Sigmoid colon (tissue), 7 donors: ENCODE data around the gene MACROH2A1. TPM values are rescaled to one million over a fixed set of nuclear protein-coding genes. Genes with fewer than 3 reads are reported as not detected.

Experiments used
- DNase-seq: peaks from one replicate; pipeline ENCODE4 v3.0.0-alpha.2; 2019
- H3K27ac ChIP-seq, 4 donors: fragments of 200-600 bp; sonication (generic); one replicate each; pipeline ENCODE4 v1.5.1; 2016 to 2019; ENCODE audit warnings: mild to moderate bottlenecking in 1 of 4
- H3K27me3 ChIP-seq, 3 donors: fragments of 200-600 bp; sonication (generic); one replicate each; pipeline ENCODE4 v1.5.1; 2019; ENCODE audit warnings: mild to moderate bottlenecking in 1 of 3
- H3K36me3 ChIP-seq, 4 donors: fragments of 200-600 bp; sonication (generic); one replicate each; pipeline ENCODE4 v1.5.1; 2016 to 2019
- H3K4me1 ChIP-seq, 4 donors: fragments of 200-600 bp; sonication (generic); one replicate each; pipeline ENCODE4 v1.5.1; 2017 to 2019
- H3K4me3 ChIP-seq, 4 donors: fragments of 200-600 bp; sonication (generic); one replicate each; pipeline ENCODE4 v1.5.1; 2017 to 2019; ENCODE audit warnings: mild to moderate bottlenecking in 2 of 4, moderate library complexity in 1 of 4
- H3K9me3 ChIP-seq, 4 donors: fragments of 200-600 bp in 3 of 4; sonication (generic) in 3 of 4; one replicate each; pipeline versions ENCODE4 v1.5.1 to v1.6.1; 2013 to 2019
- CTCF ChIP-seq, 4 experiments: fragments of 450-650 bp in 3 of 4; fragments of 200-600 bp in 1 of 4; IDR thresholded peaks; one replicate each; pipeline ENCODE4 v1.5.1; 2016 to 2019; ENCODE audit warnings: antibody characterized with exemption in 4 of 4, mild to moderate bottlenecking in 3 of 4, moderate library complexity in 2 of 4
- EP300 ChIP-seq, 4 donors: sonication (generic); formaldehyde crosslinking; IDR thresholded peaks; one replicate each; pipeline ENCODE4 v1.6.1; 2017; ENCODE audit warnings: antibody characterized with exemption in 4 of 4
- POLR2A ChIP-seq, 2 donors: fragments of 450-650 bp; IDR thresholded peaks; one replicate each; pipeline ENCODE4 v1.6.1; 2016; ENCODE audit warnings: antibody characterized with exemption in 2 of 2, mild to moderate bottlenecking in 2 of 2, moderate library complexity in 2 of 2
- POLR2AphosphoS5 ChIP-seq, 4 donors: sonication (generic); formaldehyde crosslinking; IDR thresholded peaks; one replicate each; pipeline ENCODE4 v1.6.1; 2017; ENCODE audit warnings: antibody characterized with exemption in 4 of 4
- WGBS, 2 donors: extraction: QIAGEN DNeasy Blood & Tissue Kit; methylation state at CpG; one replicate each; pipeline ENCODE4 v1.1.7; 2013; 5-methylcytosine and 5-hydroxymethylcytosine counted together
- intact Hi-C: fragments of 100-400 bp; cut with DNase I; formaldehyde crosslinking; loops from one replicate; pipeline ENCODE4 v1.15.1; 2023
- polyA plus RNA-seq, 3 donors: library from polyadenylated mRNA; stranded (reverse); fragments of 200-250 nt; gene quantifications; one replicate each; pipeline ENCODE4 v1.2.3, GENCODE V29; 2013
- total RNA-seq, 4 donors: library from RNA; depleted of rRNA; stranded (reverse); fragments of >200 nt; gene quantifications; one replicate each; pipeline ENCODE4 v1.1.0, GENCODE V29; 2016
- donor health status: healthy with polysubstance abuse.
- donor health status: Bipolar disorder and iron deficiency.
- donor health status: healthy.

The MACROH2A1 gene
- total and polyA plus RNA-seq, 7 donors: 123 to 202 (median 175) TPM

- H3K27ac ChIP-seq: no peak overlapping the region
- TF ChIP-seq EP300 (IDR thresholded peaks at IDR 0.05): no peak
- no peak for TF ChIP-seq CTCF (IDR thresholded peaks at IDR 0.05)
- 19 to 67% methylated on average over 8 of the region's 8 CpGs for WGBS, 2 donors
- DNase-seq: no peak
- no peaks in the 10 kb centered on the region for H3K9me3 ChIP-seq
- H3K27me3 ChIP-seq: no peaks in the 10 kb centered on the region
- no peaks in the 10 kb centered on the region for H3K36me3 ChIP-seq
- no peak overlapping the region for H3K4me3 ChIP-seq
- intact Hi-C loops: no loop called here
- no peaks in the 10 kb centered on the region for H3K4me1 ChIP-seq
These were observed 74.9 kb downstream of the MACROH2A1 start for GRCh38 chr5:135324160-135324559.

DNA sequence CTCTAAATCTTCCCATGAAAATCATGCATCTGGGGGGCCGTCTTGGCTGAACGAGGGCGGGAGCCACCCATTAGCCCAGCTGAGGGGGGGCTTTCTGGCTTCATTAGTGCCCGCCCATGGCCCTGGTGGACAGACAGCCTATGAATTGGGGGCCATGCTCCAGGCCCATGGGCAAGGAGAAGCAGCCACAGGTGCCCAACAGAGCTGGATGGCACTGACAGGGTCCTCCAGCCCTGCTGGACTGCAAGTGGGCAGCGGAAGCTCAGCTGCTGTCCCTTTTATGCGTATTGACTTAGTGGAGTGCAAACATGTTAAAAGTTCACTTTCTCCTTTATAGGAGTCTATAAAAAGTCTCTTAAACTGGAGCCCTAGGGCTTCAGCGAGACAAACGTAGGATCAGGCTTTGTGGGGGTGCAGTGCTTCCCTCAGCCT, 75.3 kb downstream of the MACROH2A1 start:
- Histone ChIP-seq H3K36me3 (no peaks in the 10 kb centered on the region), H3K27me3 (no peaks in the 10 kb centered on the region), H3K27ac (no peak overlapping the region), H3K4me3 (no peak overlapping the region), H3K9me3 (no peaks in the 10 kb centered on the region), H3K4me1 (no peaks in the 10 kb centered on the region)
- DNase-seq: no peak
- intact Hi-C loops: no loop called here
- TF ChIP-seq CTCF (IDR thresholded peaks at IDR 0.05): no peak
- TF ChIP-seq POLR2A (IDR thresholded peaks at IDR 0.05): no peak
- TF ChIP-seq EP300 (IDR thresholded peaks at IDR 0.05): no peak
- TF ChIP-seq POLR2AphosphoS5 (IDR thresholded peaks at IDR 0.05): no peak
- WGBS, 2 donors: 25 to 70% methylated on average over 8 of the region's 8 CpGs

DNA sequence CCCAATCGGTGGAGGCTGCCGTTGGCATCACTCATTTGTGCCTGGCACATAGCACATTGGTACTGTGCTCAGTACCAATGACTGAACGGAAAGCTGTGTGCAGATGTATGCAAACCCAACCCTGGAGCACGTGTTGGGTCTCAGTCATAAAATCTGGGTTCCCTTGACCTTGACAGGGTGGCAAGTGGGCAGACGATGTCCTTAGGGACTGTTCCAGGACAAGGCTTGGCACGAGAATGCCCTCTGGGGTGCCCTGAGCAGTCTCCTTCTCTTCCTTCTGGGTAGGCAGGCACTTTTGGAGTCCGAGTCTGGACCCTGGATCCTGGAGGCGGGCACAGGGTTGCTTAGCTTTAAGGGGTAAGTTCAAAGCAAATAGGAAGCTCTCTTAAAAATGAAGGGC, 75.8 kb downstream of the MACROH2A1 start:
- no peaks in the 10 kb centered on the region for H3K27me3 ChIP-seq
- no peak overlapping the region for H3K27ac ChIP-seq
- H3K4me1 ChIP-seq: no peaks in the 10 kb centered on the region
- H3K4me3 ChIP-seq: no peak overlapping the region
- no peaks in the 10 kb centered on the region for H3K36me3 ChIP-seq
- DNase-seq: no peak
- intact Hi-C loops: no loop called here
- TF ChIP-seq EP300 (IDR thresholded peaks at IDR 0.05) (no peak), POLR2AphosphoS5 (IDR thresholded peaks at IDR 0.05) (no peak), CTCF (IDR thresholded peaks at IDR 0.05) (no peak), POLR2A (IDR thresholded peaks at IDR 0.05) (no peak)
- 58 to 81% methylated on average over 8 of the region's 8 CpGs for whole genome bisulfite sequencing, 2 donors
- H3K9me3 ChIP-seq: no peaks in the 10 kb centered on the region

- TF ChIP-seq POLR2A (IDR thresholded peaks at IDR 0.05) (no peak), EP300 (IDR thresholded peaks at IDR 0.05) (no peak), POLR2AphosphoS5 (IDR thresholded peaks at IDR 0.05) (no peak), CTCF (IDR thresholded peaks at IDR 0.05) (no peak)
- H3K4me1 ChIP-seq: no peaks in the 10 kb centered on the region
- H3K9me3 ChIP-seq: no peaks in the 10 kb centered on the region
- no peaks in the 10 kb centered on the region for H3K27me3 ChIP-seq
- 87 to 93% methylated on average over 7 of the region's 7 CpGs for WGBS, 2 donors
- no peak overlapping the region for H3K4me3 ChIP-seq
- no peak overlapping the region for H3K27ac ChIP-seq
- DNase-seq: no peak
- H3K36me3 ChIP-seq: no peaks in the 10 kb centered on the region
- intact Hi-C loops: no loop called here
These were observed 76.3 kb downstream of the MACROH2A1 start for GRCh38 chr5:135322744-135323143.

- 87 to 90% methylated on average over 4 of the region's 4 CpGs for WGBS, 2 donors
- Histone ChIP-seq H3K27ac (no peak overlapping the region), H3K4me3 (no peak overlapping the region), H3K36me3 (no peaks in the 10 kb centered on the region), H3K9me3 (no peaks in the 10 kb centered on the region), H3K4me1 (peaks cover 0 to 2% (median under 1%) of the 10 kb centered on the region in 4 donors), H3K27me3 (no peaks in the 10 kb centered on the region)
- TF ChIP-seq EP300 (IDR thresholded peaks at IDR 0.05) (no peak), POLR2AphosphoS5 (IDR thresholded peaks at IDR 0.05) (no peak), POLR2A (IDR thresholded peaks at IDR 0.05) (no peak), CTCF (IDR thresholded peaks at IDR 0.05) (no peak)
- DNase-seq: no peak
- intact Hi-C loops: no loop called here
These were observed 76.8 kb downstream of the MACROH2A1 start for GRCh38 chr5:135322271-135322670.
